ENCODE results near the gene HMGCL.
"Not testable (repeated sequence)": the region's sequence is repeated elsewhere in the genome, so short reads cannot be mapped to it uniquely, and the experiment has no call there.

Gene HMGCL

GRCh38 chr1:23825076-23825761 is at the start of gene HMGCL:
TSS of gene HMGCL (minus strand) at chr1:23825429. CDS start at chr1:23825415, 14 bp downstream.
- peak; percentile 72 for DNase-seq

GRCh38 chr1:23872421-23872820 is 47.2 kb upstream of the HMGCL start:
- no peak for DNase-seq

- DNase-seq, result no peak
These were observed 43.8 kb upstream of the HMGCL start for GRCh38 chr1:23869051-23869450.

- DNase-seq, result no peak
These were observed 43.4 kb upstream of the HMGCL start for GRCh38 chr1:23868557-23869016.

- DNase-seq, result peak; percentile 85
These were observed 42.8 kb upstream of the HMGCL start, which contains the start of gene FUCA1 for GRCh38 chr1:23867895-23868556. TSS of gene FUCA1 (minus strand) at chr1:23868290. CDS start at chr1:23868286, 4 bp downstream.

- DNase-seq, result no peak
These were observed 42.3 kb upstream of the HMGCL start for GRCh38 chr1:23867542-23867894.

- no peak for DNase-seq
These were observed 40.3 kb upstream of the HMGCL start for GRCh38 chr1:23865543-23865930.

- no peak for DNase-seq
These were observed 39.7 kb upstream of the HMGCL start for GRCh38 chr1:23864801-23865542.

- no peak for DNase-seq
These were observed 37.4 kb upstream of the HMGCL start for GRCh38 chr1:23862640-23863039.

- DNase-seq, result no peak
These were observed 29.3 kb upstream of the HMGCL start for GRCh38 chr1:23854568-23854967.

GRCh38 chr1:23853124-23853523 is 27.9 kb upstream of the HMGCL start:
- DNase-seq, result not testable (repeated sequence)

GRCh38 chr1:23851406-23851805 is 26.2 kb upstream of the HMGCL start:
- not testable (repeated sequence) for DNase-seq

GRCh38 chr1:23848673-23849616 is 23.7 kb upstream of the HMGCL start:
- DNase-seq, result no peak

GRCh38 chr1:23847482-23848095 is 22.4 kb upstream of the HMGCL start:
- not testable (repeated sequence) for DNase-seq

- no peak for DNase-seq
These were observed 19.9 kb upstream of the HMGCL start for GRCh38 chr1:23845163-23845562.

- no peak for DNase-seq
These were observed 18.4 kb upstream of the HMGCL start for GRCh38 chr1:23843644-23844043.

GRCh38 chr1:23838401-23838866 is 13.2 kb upstream of the HMGCL start:
- DNase-seq, result no peak

GRCh38 chr1:23837908-23838307 is 12.7 kb upstream of the HMGCL start:
- no peak for DNase-seq

GRCh38 chr1:23836037-23836436 is 10.8 kb upstream of the HMGCL start:
- no peak for DNase-seq

GRCh38 chr1:23834156-23834555 is 8.9 kb upstream of the HMGCL start:
- not testable (repeated sequence) for DNase-seq

GRCh38 chr1:23827717-23828116 is 2.5 kb upstream of the HMGCL start:
- no peak for DNase-seq

- not testable (repeated sequence) for DNase-seq
These were observed 1.4 kb upstream of the HMGCL start for GRCh38 chr1:23826590-23826989.
